Measurements from ENCODE around the gene ANKRD27.

ANKRD27 gene

GRCh38 chr19:32637480-32637879 is 37.5 kb downstream of the ANKRD27 start:
- peaks cover 71 to 100% (median 95%) of the 10 kb centered on the region in 11 experiments for H3K36me3 ChIP-seq

GRCh38 chr19:32631381-32631780 is 43.6 kb downstream of the ANKRD27 start:
- H3K27ac ChIP-seq, result no peak overlapping the region
- no peak for TF ChIP-seq Cebpa-rat (IDR thresholded peaks at IDR 0.05)

More at GRCh38 chr19:32637480-32637879, 37.5 kb downstream of the ANKRD27 start:
- no peaks in the 10 kb centered on the region for H3K4me1 ChIP-seq
- TF ChIP-seq Cebpa-rat (IDR thresholded peaks at IDR 0.05), result no peak
- H3K4me2 ChIP-seq, result no peak overlapping the region
- no peak overlapping the region for H3K4me3 ChIP-seq
- no peak overlapping the region for H3K9ac ChIP-seq
- peaks cover 0 to 21% (median 0%) of the 10 kb centered on the region in 11 experiments; a peak in 6 of 22 replicates for H4K20me1 ChIP-seq
- peaks cover 0 to 6% (median 0%) of the 10 kb centered on the region in 11 experiments; a peak in 1 of 22 replicates for H3K9me3 ChIP-seq (replicated peaks in 1 of 11)
- no peak overlapping the region for H3K27ac ChIP-seq
- H3K27me3 ChIP-seq, result no peaks in the 10 kb centered on the region

GRCh38 chr19:32630338-32630737 is 44.6 kb downstream of the ANKRD27 start:
- no peak overlapping the region for H3K4me2 ChIP-seq
- peaks cover 0 to 32% (median 5%) of the 10 kb centered on the region in 11 experiments; a peak in 10 of 22 replicates for H4K20me1 ChIP-seq
- H3K27ac ChIP-seq, result no peak overlapping the region
- H3K27me3 ChIP-seq, result no peaks in the 10 kb centered on the region
- peaks cover 0 to 12% (median 8%) of the 10 kb centered on the region in 10 experiments; a peak in 13 of 20 replicates for H3K4me1 ChIP-seq
- H3K4me3 ChIP-seq, result no peak overlapping the region
- no peak overlapping the region for H3K9ac ChIP-seq
- TF ChIP-seq Cebpa-rat (IDR thresholded peaks at IDR 0.05), result no peak
- peaks cover 74 to 100% (median 91%) of the 10 kb centered on the region in 11 experiments for H3K36me3 ChIP-seq
- H3K9me3 ChIP-seq (replicated peaks in 1 of 11), result no peaks in the 10 kb centered on the region

More at GRCh38 chr19:32631381-32631780, 43.6 kb downstream of the ANKRD27 start:
- Histone ChIP-seq H3K9me3 (replicated peaks in 1 of 11) (no peaks in the 10 kb centered on the region), H3K36me3 (peaks cover 75 to 100% (median 91%) of the 10 kb centered on the region in 11 experiments), H3K4me1 (peaks cover 0 to 7% (median 6%) of the 10 kb centered on the region in 10 experiments; a peak in 13 of 20 replicates), H3K4me3 (no peak overlapping the region), H3K9ac (no peak overlapping the region), H4K20me1 (peaks cover 0 to 28% (median 6%) of the 10 kb centered on the region in 11 experiments; a peak in 11 of 22 replicates), H3K27me3 (no peaks in the 10 kb centered on the region), H3K4me2 (no peak overlapping the region)

- Histone ChIP-seq H3K9me3 (replicated peaks in 1 of 11) (no peaks in the 10 kb centered on the region), H4K20me1 (peaks cover 0 to 23% (median 5%) of the 10 kb centered on the region in 11 experiments; a peak in 10 of 22 replicates), H3K27ac (no peak overlapping the region), H3K36me3 (peaks cover 75 to 100% (median 91%) of the 10 kb centered on the region in 11 experiments), H3K4me2 (no peak overlapping the region), H3K27me3 (no peaks in the 10 kb centered on the region), H3K4me1 (peaks cover 0 to 15% (median 11%) of the 10 kb centered on the region in 10 experiments; a peak in 15 of 20 replicates), H3K9ac (no peak overlapping the region), H3K4me3 (no peak overlapping the region)
- no peak for TF ChIP-seq Cebpa-rat (IDR thresholded peaks at IDR 0.05)
These were observed 47.2 kb downstream of the ANKRD27 start for GRCh38 chr19:32627714-32628270.

- Histone ChIP-seq H3K4me3 (no peak overlapping the region), H3K36me3 (peaks cover 80 to 100% (median 93%) of the 10 kb centered on the region in 11 experiments), H3K27ac (peak overlapping the region in 1 of 11 experiments; percentile 25; a peak in 1 of 22 replicates), H3K9ac (0 out of 22 replicates have a peak overlapping the region, but pooled peaks of 1 of the 11 experiments have one; percentile 9), H3K4me1 (peaks cover 0 to 15% (median 11%) of the 10 kb centered on the region in 10 experiments; a peak in 15 of 20 replicates), H3K27me3 (no peaks in the 10 kb centered on the region), H3K4me2 (peak overlapping the region in 7 of 11 experiments; percentile 15 to 65 (median 55); a peak in 11 of 22 replicates), H3K9me3 (replicated peaks in 1 of 11) (no peaks in the 10 kb centered on the region), H4K20me1 (peaks cover 0 to 27% (median 5%) of the 10 kb centered on the region in 11 experiments; a peak in 10 of 22 replicates)
- TF ChIP-seq Cebpa-rat (IDR thresholded peaks at IDR 0.05), result no peak
These were observed 48.0 kb downstream of the ANKRD27 start for GRCh38 chr19:32626969-32627368.

- H4K20me1 ChIP-seq, result peaks cover 0 to 24% (median 5%) of the 10 kb centered on the region in 11 experiments; a peak in 9 of 22 replicates
- H3K27ac ChIP-seq, result no peak overlapping the region
- H3K9ac ChIP-seq, result no peak overlapping the region
- no peak overlapping the region for H3K4me2 ChIP-seq
- TF ChIP-seq Cebpa-rat (IDR thresholded peaks at IDR 0.05), result peak in 9 of 11 experiments; percentile 12 to 76 (median 54); a peak in 11 of 22 replicates
- H3K36me3 ChIP-seq, result peaks cover 77 to 100% (median 92%) of the 10 kb centered on the region in 11 experiments
- H3K9me3 ChIP-seq (replicated peaks in 1 of 11), result no peaks in the 10 kb centered on the region
- H3K27me3 ChIP-seq, result no peaks in the 10 kb centered on the region
- H3K4me3 ChIP-seq, result no peak overlapping the region
- peaks cover 0 to 15% (median 11%) of the 10 kb centered on the region in 10 experiments; a peak in 15 of 20 replicates for H3K4me1 ChIP-seq
These were observed 50.6 kb downstream of the ANKRD27 start for GRCh38 chr19:32624410-32624809.

GRCh38 chr19:32622002-32622401 is 53.0 kb downstream of the ANKRD27 start:
- H3K36me3 ChIP-seq, result peaks cover 80 to 100% (median 92%) of the 10 kb centered on the region in 11 experiments
- no peak for TF ChIP-seq Cebpa-rat (IDR thresholded peaks at IDR 0.05)
- no peak overlapping the region for H3K9ac ChIP-seq
- no peaks in the 10 kb centered on the region for H3K9me3 ChIP-seq (replicated peaks in 1 of 11)
- no peak overlapping the region for H3K27ac ChIP-seq
- H3K27me3 ChIP-seq, result no peaks in the 10 kb centered on the region
- H3K4me1 ChIP-seq, result peaks cover 0 to 14% (median 10%) of the 10 kb centered on the region in 10 experiments; a peak in 15 of 20 replicates
- no peak overlapping the region for H3K4me2 ChIP-seq
- H4K20me1 ChIP-seq, result peaks cover 0 to 26% (median 5%) of the 10 kb centered on the region in 11 experiments; a peak in 9 of 22 replicates
- no peak overlapping the region for H3K4me3 ChIP-seq

GRCh38 chr19:32619051-32619685 is 55.8 kb downstream of the ANKRD27 start:
- Histone ChIP-seq H3K4me1 (peaks cover 0 to under 1% (median 0%) of the 10 kb centered on the region in 10 experiments; a peak in 1 of 20 replicates), H4K20me1 (peaks cover 0 to 17% (median 0%) of the 10 kb centered on the region in 11 experiments; a peak in 4 of 22 replicates), H3K36me3 (peaks cover 90 to 100% (median 97%) of the 10 kb centered on the region in 11 experiments), H3K27me3 (no peaks in the 10 kb centered on the region), H3K4me3 (no peak overlapping the region), H3K27ac (no peak overlapping the region), H3K4me2 (no peak overlapping the region), H3K9me3 (replicated peaks in 1 of 11) (peaks cover 0 to under 1% (median 0%) of the 10 kb centered on the region in 11 experiments; a peak in 2 of 22 replicates), H3K9ac (no peak overlapping the region)
- TF ChIP-seq Cebpa-rat (IDR thresholded peaks at IDR 0.05), result no peak

GRCh38 chr19:32615569-32615968 is 59.4 kb downstream of the ANKRD27 start:
- Histone ChIP-seq H3K36me3 (peaks cover 91 to 100% (median 95%) of the 10 kb centered on the region in 11 experiments), H3K4me2 (no peak overlapping the region), H3K27ac (no peak overlapping the region), H4K20me1 (peaks cover 0 to 10% (median 0%) of the 10 kb centered on the region in 11 experiments; a peak in 1 of 22 replicates), H3K27me3 (no peaks in the 10 kb centered on the region), H3K4me3 (no peak overlapping the region), H3K4me1 (no peaks in the 10 kb centered on the region), H3K9ac (no peak overlapping the region), H3K9me3 (replicated peaks in 1 of 11) (peaks cover 0 to 12% (median 5%) of the 10 kb centered on the region in 11 experiments; a peak in 9 of 22 replicates)
- no peak for TF ChIP-seq Cebpa-rat (IDR thresholded peaks at IDR 0.05)

Measured in BLaER1 treated with 17β-estradiol and CSF1 and Interleukin-3, amounts not matched to agents 10 nM and 100 nM (cell line).